Suprapubic skin (tissue), 4 donors: ENCODE data around the gene NEMP1. TPM values are rescaled to one million over a fixed set of nuclear protein-coding genes. Genes with fewer than 3 reads are reported as not detected.

Experiments
- DNase-seq, 2 donors: peaks; one replicate each; pipeline ENCODE4 v3.0.0-alpha.2; 2019; ENCODE audit warnings: low spot score in 2 of 2
- H3K27ac ChIP-seq: fragments of 200-600 bp; sonication (generic); one replicate; pipeline ENCODE4 v1.5.1; 2019
- H3K27me3 ChIP-seq: fragments of 200-600 bp; sonication (generic); one replicate; pipeline ENCODE4 v1.5.1; 2019
- H3K36me3 ChIP-seq: fragments of 200-600 bp; sonication (generic); one replicate; pipeline ENCODE4 v1.5.1; 2019
- H3K4me1 ChIP-seq: fragments of 200-600 bp; sonication (generic); one replicate; pipeline ENCODE4 v1.5.1; 2019
- H3K4me3 ChIP-seq: fragments of 200-600 bp; sonication (generic); one replicate; pipeline ENCODE4 v1.5.1; 2019; ENCODE audit warnings: mild to moderate bottlenecking
- H3K9me3 ChIP-seq: fragments of 200-600 bp; sonication (generic); one replicate; pipeline ENCODE4 v1.5.1; 2019
- EP300 ChIP-seq: sonication (generic); formaldehyde crosslinking; IDR thresholded peaks from one replicate; pipeline ENCODE4 v1.6.1; 2017; ENCODE audit warnings: antibody characterized with exemption
- POLR2A ChIP-seq, 2 donors: fragments of 450-650 bp; IDR thresholded peaks; one replicate each; pipeline ENCODE4 v1.6.1; 2017; ENCODE audit warnings: antibody characterized with exemption in 2 of 2, mild to moderate bottlenecking in 2 of 2, moderate library complexity in 2 of 2
- POLR2AphosphoS5 ChIP-seq, 3 donors: sonication (generic); formaldehyde crosslinking; IDR thresholded peaks; one replicate each; pipeline ENCODE4 v1.6.1; 2017; ENCODE audit warnings: antibody characterized with exemption in 3 of 3
- WGBS: methylation state at CpG from one replicate; pipeline ENCODE4 v1.1.5; 2018; 5-methylcytosine and 5-hydroxymethylcytosine counted together
- total RNA-seq, 4 donors: library from RNA; depleted of rRNA; stranded (reverse); fragments of >200 nt; gene quantifications; one replicate each; pipeline ENCODE4 v1.1.0, GENCODE V29; 2016
- TF ChIP-seq, protein P1 (sequence below), 2 donors: fragments of 200-600 bp in 1 of 2; fragments of 450-650 bp in 1 of 2; sonication (generic) in 1 of 2; IDR thresholded peaks; one replicate each; pipeline ENCODE4 v1.5.1; 2016 to 2019; ENCODE audit warnings: antibody characterized with exemption in 2 of 2, mild to moderate bottlenecking in 1 of 2, moderate library complexity in 1 of 2

The NEMP1 gene
- total RNA-seq, 4 donors from 2014 or later, result 6.5 to 31.2 (median 9.5) TPM

DNA sequence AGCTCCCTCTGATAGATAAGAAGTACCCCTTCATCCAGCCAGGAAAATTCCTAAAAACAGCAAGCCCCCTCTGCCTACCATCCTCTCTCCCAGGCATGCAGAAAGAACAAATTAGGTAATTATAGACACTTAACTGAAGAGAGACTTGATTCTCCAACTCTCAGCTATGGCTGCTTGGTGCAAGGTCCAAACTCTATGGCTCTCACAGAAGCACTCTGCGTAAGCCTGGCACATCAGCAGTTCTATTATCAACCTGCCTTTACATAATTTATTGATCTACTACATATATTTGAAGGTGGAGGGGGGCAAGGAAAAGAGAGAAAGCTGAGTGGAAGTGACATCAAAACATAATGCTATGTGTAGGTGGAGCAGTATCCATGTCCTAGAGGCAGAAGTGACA is 27.6 kb downstream of the NEMP1 start:
- Histone ChIP-seq H3K27me3 (no peaks in the 10 kb centered on the region), H3K4me3 (no peak overlapping the region), H3K36me3 (no peaks in the 10 kb centered on the region), H3K27ac (no peak overlapping the region), H3K4me1 (no peaks in the 10 kb centered on the region), H3K9me3 (no peaks in the 10 kb centered on the region)
- 100% methylated on average over 1 of the region's 1 CpG for WGBS
- TF ChIP-seq EP300 (no peak), POLR2AphosphoS5 (IDR thresholded peaks at IDR 0.05) (no peak)
- TF ChIP-seq, protein P1, sequence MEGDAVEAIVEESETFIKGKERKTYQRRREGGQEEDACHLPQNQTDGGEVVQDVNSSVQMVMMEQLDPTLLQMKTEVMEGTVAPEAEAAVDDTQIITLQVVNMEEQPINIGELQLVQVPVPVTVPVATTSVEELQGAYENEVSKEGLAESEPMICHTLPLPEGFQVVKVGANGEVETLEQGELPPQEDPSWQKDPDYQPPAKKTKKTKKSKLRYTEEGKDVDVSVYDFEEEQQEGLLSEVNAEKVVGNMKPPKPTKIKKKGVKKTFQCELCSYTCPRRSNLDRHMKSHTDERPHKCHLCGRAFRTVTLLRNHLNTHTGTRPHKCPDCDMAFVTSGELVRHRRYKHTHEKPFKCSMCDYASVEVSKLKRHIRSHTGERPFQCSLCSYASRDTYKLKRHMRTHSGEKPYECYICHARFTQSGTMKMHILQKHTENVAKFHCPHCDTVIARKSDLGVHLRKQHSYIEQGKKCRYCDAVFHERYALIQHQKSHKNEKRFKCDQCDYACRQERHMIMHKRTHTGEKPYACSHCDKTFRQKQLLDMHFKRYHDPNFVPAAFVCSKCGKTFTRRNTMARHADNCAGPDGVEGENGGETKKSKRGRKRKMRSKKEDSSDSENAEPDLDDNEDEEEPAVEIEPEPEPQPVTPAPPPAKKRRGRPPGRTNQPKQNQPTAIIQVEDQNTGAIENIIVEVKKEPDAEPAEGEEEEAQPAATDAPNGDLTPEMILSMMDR (IDR thresholded peaks at IDR 0.05), result no peak
- DNase-seq, result no peak

DNA sequence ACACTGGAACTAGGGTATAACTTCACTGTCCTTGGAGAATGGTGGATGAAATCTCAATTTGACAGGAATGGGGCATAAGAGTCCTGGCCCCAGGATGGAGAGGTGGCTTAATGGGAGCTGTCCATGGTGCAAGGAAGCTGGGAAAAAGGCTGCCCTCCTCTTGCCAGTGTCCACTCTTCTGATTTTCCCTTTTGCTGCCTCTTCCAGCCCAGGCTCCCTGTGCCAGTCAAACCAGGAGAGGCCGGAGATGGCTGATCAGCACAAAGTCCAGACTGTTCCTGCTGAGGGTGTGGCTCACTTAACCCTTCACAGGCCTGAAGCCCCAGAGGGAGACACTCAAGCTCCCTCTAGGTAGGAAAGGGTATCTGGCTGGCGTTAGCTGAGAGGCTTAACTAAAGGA is 28.7 kb downstream of the NEMP1 start, which contains the start of gene MYO1A:
Gene MYO1A (minus strand): TSS at position 240 of the 400 bp plus-strand sequence. CDS start 1,806 bp downstream, outside the sequence.
- TF ChIP-seq, protein P1 (IDR thresholded peaks at IDR 0.05), result no peak
- no peak for TF ChIP-seq POLR2AphosphoS5 (IDR thresholded peaks at IDR 0.05)
- no peak for TF ChIP-seq POLR2A (IDR thresholded peaks at IDR 0.05)
- TF ChIP-seq EP300, result no peak
- Histone ChIP-seq H3K4me1 (no peaks in the 10 kb centered on the region), H3K27me3 (no peaks in the 10 kb centered on the region), H3K9me3 (no peaks in the 10 kb centered on the region), H3K4me3 (no peak within 1 kb of the TSS), H3K36me3 (no peaks in the 10 kb centered on the region), H3K27ac (no peak within 1 kb of the TSS)
- no peak for DNase-seq
- WGBS, result 46% methylated on average over 2 of the region's 2 CpGs

DNA sequence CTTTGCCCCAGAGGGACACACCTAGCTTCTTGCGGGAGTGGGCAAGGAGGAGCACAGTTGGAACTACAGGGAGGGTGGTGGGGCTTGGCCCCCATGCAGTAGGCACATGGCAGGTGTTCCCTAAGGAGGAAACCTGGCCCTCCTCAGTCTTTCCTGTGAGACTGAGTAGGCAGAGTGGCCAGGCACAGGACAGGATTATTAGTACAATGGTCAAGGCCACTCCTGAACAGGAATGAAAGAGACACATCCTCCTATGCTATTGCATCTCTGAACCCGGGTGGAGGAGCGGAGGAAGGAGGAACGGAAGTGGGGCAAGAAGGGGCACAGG is 29.5 kb downstream of the NEMP1 start:
- no peaks in the 10 kb centered on the region for H3K9me3 ChIP-seq
- no peak for DNase-seq
- no peaks in the 10 kb centered on the region for H3K4me1 ChIP-seq
- H3K27me3 ChIP-seq, result no peaks in the 10 kb centered on the region
- H3K27ac ChIP-seq, result no peak overlapping the region
- TF ChIP-seq EP300 (no peak), POLR2AphosphoS5 (IDR thresholded peaks at IDR 0.05) (no peak), POLR2A (IDR thresholded peaks at IDR 0.05) (no peak)
- TF ChIP-seq, protein P1 (IDR thresholded peaks at IDR 0.05), result no peak
- 70% methylated on average over 4 of the region's 4 CpGs for WGBS
- no peaks in the 10 kb centered on the region for H3K36me3 ChIP-seq
- H3K4me3 ChIP-seq, result no peak overlapping the region

DNA sequence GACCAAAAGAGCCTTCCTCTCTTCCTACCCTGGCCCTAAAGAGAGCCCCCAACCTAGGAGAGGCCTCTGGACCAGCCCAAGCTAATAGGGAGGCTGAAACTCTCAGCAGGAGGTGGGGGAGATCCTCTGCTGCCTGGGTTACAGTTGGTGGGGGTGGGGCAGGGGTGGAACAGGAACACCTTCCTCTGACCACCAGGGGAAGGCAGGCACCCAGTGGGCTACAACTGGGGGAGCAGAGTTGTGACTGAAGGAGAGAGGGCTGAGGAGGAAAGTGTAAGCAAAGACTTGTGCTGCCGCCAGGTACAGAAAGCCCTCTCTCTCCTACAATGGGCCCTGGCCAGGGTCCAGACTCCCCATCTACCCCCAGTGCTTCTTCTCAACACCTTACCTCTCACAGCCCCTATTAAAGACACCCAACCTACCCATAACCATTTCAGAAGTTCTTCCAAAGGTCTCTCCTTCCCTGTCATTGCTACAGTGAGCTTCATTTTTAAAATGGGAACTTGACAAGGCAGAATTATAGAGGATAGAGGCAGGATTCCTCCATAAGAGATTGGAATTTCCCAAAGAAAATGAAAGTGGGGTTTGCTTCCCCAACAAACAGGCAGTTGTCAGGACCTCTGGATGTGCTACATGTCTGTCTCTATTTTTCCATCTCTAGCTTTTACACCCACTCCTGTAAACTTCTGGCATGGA is 30.0 kb downstream of the NEMP1 start:
- Histone ChIP-seq H3K27me3 (no peaks in the 10 kb centered on the region), H3K36me3 (no peaks in the 10 kb centered on the region), H3K4me1 (no peaks in the 10 kb centered on the region), H3K4me3 (no peak overlapping the region), H3K9me3 (no peaks in the 10 kb centered on the region), H3K27ac (no peak overlapping the region)
- WGBS, result 92% methylated on average over 1 of the region's 1 CpG
- TF ChIP-seq, protein P1 (IDR thresholded peaks at IDR 0.05), result no peak
- TF ChIP-seq POLR2AphosphoS5 (IDR thresholded peaks at IDR 0.05), result no peak
- no peak for TF ChIP-seq POLR2A (IDR thresholded peaks at IDR 0.05)
- no peak for TF ChIP-seq EP300
- no peak for DNase-seq

DNA sequence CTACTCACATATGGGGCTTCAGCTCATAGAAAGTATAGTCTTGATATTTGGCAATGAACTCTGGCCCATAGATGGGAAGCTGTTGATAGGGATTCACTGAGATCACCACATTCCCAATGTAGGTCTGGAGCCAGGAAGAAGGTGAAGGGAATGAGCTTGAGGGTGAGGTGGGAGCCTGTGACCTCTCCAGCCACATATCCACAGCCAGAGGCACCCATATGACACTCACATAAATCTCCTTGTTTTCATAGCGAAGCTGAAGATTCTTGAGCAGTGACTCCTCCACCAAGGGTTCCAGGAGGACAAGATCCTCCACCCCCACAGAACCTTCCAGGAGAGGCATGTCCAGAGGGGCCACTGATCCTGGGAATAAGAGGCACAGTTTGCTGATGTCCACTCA is 30.6 kb downstream of the NEMP1 start:
- Histone ChIP-seq H3K27me3 (peaks cover 2% of the 10 kb centered on the region), H3K9me3 (no peaks in the 10 kb centered on the region), H3K27ac (no peak overlapping the region), H3K36me3 (no peaks in the 10 kb centered on the region), H3K4me1 (no peaks in the 10 kb centered on the region), H3K4me3 (no peak overlapping the region)
- WGBS, result 91% methylated on average over 1 of the region's 1 CpG
- no peak for DNase-seq
- TF ChIP-seq, protein P1 (IDR thresholded peaks at IDR 0.05), result no peak
- TF ChIP-seq POLR2AphosphoS5 (IDR thresholded peaks at IDR 0.05) (no peak), EP300 (no peak), POLR2A (IDR thresholded peaks at IDR 0.05) (no peak)
